Activated CD8-positive, alpha-beta T cell treated with anti-CD3 and anti-CD28 coated beads, Interleukin-2, amount 10 ng/mL, durations not matched to agents 7 days and 5 days (primary cell): ENCODE results near the gene C6orf47. TPM values are rescaled to one million over a fixed set of nuclear protein-coding genes. Genes with fewer than 3 reads are reported as not detected.

Experiments used
- ATAC-seq: fragments of 150-1000 bp; cut with Tn5 transposase; one replicate; pipeline ENCODE4 v1.10.0; 2021; ENCODE audit warnings: moderate library complexity
- CTCF ChIA-PET: fragments of 350-600 bp; sonication (Branson Sonifier 250); formaldehyde crosslinking; loops from one replicate; lab custom pipeline; 2021; ENCODE audit warnings: antibody characterized with exemption; lab: Charles Lee
- POLR2A ChIA-PET: fragments of 350-600 bp; sonication (Branson Sonifier 250); formaldehyde crosslinking; loops from one replicate; lab custom pipeline; 2021; ENCODE audit warnings: antibody characterized with exemption; lab: Charles Lee
- DNase-seq: peaks from one replicate; pipeline ENCODE4 v3.0.0-alpha.2; 2020
- H3K27ac Mint-ChIP-seq: one replicate; pipeline ENCODE4 v1.8.0; 2021; ENCODE audit warnings: mild to moderate bottlenecking, mixed read lengths
- H3K27me3 Mint-ChIP-seq: one replicate; pipeline ENCODE4 v1.8.0; 2021; ENCODE audit warnings: low read depth, mixed read lengths
- H3K36me3 Mint-ChIP-seq: one replicate; pipeline ENCODE4 v1.8.0; 2021; ENCODE audit warnings: low read depth, mixed read lengths
- H3K4me1 Mint-ChIP-seq: one replicate; pipeline ENCODE4 v1.8.0; 2021; ENCODE audit warnings: low read depth, mixed read lengths
- H3K4me3 Mint-ChIP-seq: one replicate; pipeline ENCODE4 v1.8.0; 2021; ENCODE audit warnings: mild to moderate bottlenecking, mixed read lengths
- H3K9me3 Mint-ChIP-seq: one replicate; pipeline ENCODE4 v1.8.0; 2022; ENCODE audit warnings: mixed read lengths; ENCODE audit not compliant: insufficient read depth
- total RNA-seq, 2 experiments: library from RNA; stranded (reverse); gene quantifications; one replicate each; pipeline ENCODE4 v1.2.3, GENCODE V29; 2021

The C6orf47 gene
- total RNA-seq, 2 experiments from 2014 or later, result 22.5 to 23.8 TPM

DNA sequence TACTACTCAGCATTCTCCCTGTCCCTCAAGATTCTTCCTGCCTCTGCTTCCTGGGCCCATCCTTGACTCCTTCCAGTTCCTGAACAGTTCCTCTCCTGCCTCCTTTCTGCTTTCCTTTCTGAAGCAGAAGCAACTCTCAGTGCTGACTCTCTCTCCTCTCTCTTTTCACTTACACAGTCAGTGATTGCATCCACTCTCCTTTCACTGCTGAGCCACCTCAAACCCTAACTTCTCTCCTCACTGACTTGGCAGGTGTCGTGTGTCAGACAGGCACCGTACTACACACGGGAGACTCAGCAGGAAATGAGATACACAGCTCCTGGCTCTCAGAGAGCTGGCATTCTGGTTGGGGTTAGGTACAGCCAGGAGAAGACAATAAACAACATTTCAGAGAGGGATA lies 37.0 kb upstream of the C6orf47 start:
- H3K27me3 Mint-ChIP-seq, result no peaks in the 10 kb centered on the region
- ChIA-PET CTCF (interaction anchor here (1.0 kb wide), 1 partner anchor 32 kb away, joined by 3 read pairs; no protein-coding TSS in a partner anchor), POLR2A (no interaction called here)
- H3K9me3 Mint-ChIP-seq, result no peaks in the 10 kb centered on the region
- no peak for ATAC-seq
- H3K4me3 Mint-ChIP-seq, result no peak overlapping the region
- no peak for DNase-seq
- peaks cover 19% of the 10 kb centered on the region for H3K4me1 Mint-ChIP-seq
- peaks cover 47% of the 10 kb centered on the region for H3K36me3 Mint-ChIP-seq
- H3K27ac Mint-ChIP-seq, result peak overlapping the region; percentile 31

DNA sequence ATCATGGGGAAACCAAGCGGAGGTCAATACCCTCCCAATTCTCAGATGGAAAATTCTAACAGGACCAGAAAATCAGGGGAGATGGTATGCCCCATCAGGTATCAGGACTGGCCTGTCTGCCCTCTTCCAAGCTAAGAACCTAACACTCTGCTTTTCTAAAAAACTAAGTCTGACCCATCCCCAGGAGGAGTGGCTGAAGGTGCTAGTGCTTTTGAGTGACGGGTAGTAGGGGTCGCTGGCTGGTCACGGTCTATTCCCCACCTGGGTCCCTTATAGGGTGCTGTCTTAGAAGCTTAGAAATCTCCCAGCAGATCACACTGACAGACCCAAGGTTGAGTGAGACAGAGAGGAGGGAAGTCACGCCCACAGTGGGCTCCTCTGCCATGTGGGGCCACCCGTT lies 33.0 kb upstream of the C6orf47 start:
- peaks cover 10% of the 10 kb centered on the region for H3K4me1 Mint-ChIP-seq
- POLR2A ChIA-PET, result interaction anchor here (0.7 to 2.1 kb wide), 3 partner anchors 25 to 46 kb away, joined by 3 to 7 read pairs (median 5); partner anchors contain the start of genes GPANK1 and MSH5
- CTCF ChIA-PET, result interaction anchor here (1.5 to 3.5 kb wide), 3 partner anchors 10 to 137 kb away, joined by 3 to 7 read pairs (median 5); partner anchors contain the start of gene ABHD16A
- no peak overlapping the region for H3K27ac Mint-ChIP-seq
- DNase-seq, result no peak
- peaks cover 48% of the 10 kb centered on the region for H3K36me3 Mint-ChIP-seq
- H3K9me3 Mint-ChIP-seq, result no peaks in the 10 kb centered on the region
- no peaks in the 10 kb centered on the region for H3K27me3 Mint-ChIP-seq
- H3K4me3 Mint-ChIP-seq, result no peak overlapping the region
- ATAC-seq, result no peak

- H3K36me3 Mint-ChIP-seq, result peaks cover 47% of the 10 kb centered on the region
- CTCF ChIA-PET, result interaction anchor here (1.5 to 3.5 kb wide), 2 partner anchors 10 to 77 kb away, joined by 3 to 7 read pairs; partner anchors contain the start of gene ABHD16A
- H3K9me3 Mint-ChIP-seq, result no peaks in the 10 kb centered on the region
- ATAC-seq (no peak), DNase-seq (no peak)
- H3K27ac Mint-ChIP-seq, result no peak overlapping the region
- no peaks in the 10 kb centered on the region for H3K27me3 Mint-ChIP-seq
- H3K4me1 Mint-ChIP-seq, result peaks cover 10% of the 10 kb centered on the region
- H3K4me3 Mint-ChIP-seq, result no peak overlapping the region
- POLR2A ChIA-PET, result no interaction called here
Observed at GRCh38 chr6:31692886-31693285, 32.3 kb upstream of the C6orf47 start.

DNA sequence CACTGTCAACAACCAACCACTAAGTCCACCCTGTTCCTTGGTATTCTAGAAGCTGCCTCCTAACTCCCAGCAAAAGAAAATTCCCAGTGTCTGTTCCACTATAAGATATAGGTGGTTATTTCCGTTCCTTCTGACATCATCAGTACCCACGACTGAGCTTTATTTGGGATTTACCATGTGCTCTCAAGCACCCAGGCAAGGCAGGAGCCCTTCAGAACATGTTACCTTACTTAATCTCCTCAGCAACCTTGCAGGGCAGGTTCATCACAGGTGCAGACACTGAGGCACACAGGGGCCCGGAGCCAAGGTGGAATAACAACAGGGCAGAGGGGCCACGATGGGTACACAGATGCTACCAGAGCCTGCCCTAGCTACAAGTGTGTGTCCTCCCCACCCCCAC lies 31.8 kb upstream of the C6orf47 start:
- no peak overlapping the region for H3K27ac Mint-ChIP-seq
- no peaks in the 10 kb centered on the region for H3K9me3 Mint-ChIP-seq
- CTCF ChIA-PET, result interaction anchor here (1.5 to 3.5 kb wide), 2 partner anchors 11 to 77 kb away, joined by 3 to 7 read pairs; partner anchors contain the start of gene ABHD16A
- ATAC-seq (no peak), DNase-seq (no peak)
- POLR2A ChIA-PET, result no interaction called here
- peaks cover 46% of the 10 kb centered on the region for H3K36me3 Mint-ChIP-seq
- H3K4me3 Mint-ChIP-seq, result no peak overlapping the region
- H3K4me1 Mint-ChIP-seq, result peaks cover 5% of the 10 kb centered on the region
- no peaks in the 10 kb centered on the region for H3K27me3 Mint-ChIP-seq

DNA sequence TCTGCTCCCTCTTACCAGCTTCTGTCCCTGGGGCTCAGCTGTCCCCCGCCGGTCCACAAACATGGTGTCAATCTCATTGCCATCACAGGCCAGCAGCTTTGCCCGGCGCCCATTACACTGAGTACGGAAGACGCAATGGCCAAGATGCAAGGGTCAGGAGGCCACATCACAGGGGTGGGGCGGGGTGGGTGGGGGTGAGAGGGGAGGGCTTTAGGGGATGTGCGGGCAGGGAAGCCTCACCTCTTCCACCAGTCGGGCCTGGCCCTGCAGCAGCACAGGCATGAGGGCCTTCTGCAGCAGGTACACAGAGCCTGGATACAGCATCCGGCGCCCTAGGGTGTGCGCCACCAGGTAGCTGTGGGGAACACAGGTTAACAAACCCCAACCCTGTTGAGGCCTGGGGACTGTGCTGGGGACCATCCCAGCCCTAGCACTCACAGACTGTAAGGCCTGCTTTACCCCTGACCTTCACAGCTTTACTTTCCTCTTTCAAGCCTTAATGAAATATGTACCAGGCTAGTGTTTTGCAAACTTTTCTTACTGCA lies 31.1 kb upstream of the C6orf47 start:
- no peak overlapping the region for H3K27ac Mint-ChIP-seq
- peaks cover 41% of the 10 kb centered on the region for H3K36me3 Mint-ChIP-seq
- H3K4me3 Mint-ChIP-seq, result no peak overlapping the region
- ChIA-PET POLR2A (interaction anchor here (0.9 to 1.1 kb wide), 2 partner anchors 33 to 268 kb away, joined by 3 to 6 read pairs; partner anchors contain the start of gene SKIC2), CTCF (interaction anchor here (1.9 kb wide), 1 partner anchor 12 kb away, joined by 9 read pairs; the partner anchor contains the start of gene ABHD16A)
- peaks cover 4% of the 10 kb centered on the region for H3K4me1 Mint-ChIP-seq
- no peaks in the 10 kb centered on the region for H3K27me3 Mint-ChIP-seq
- DNase-seq (no peak), ATAC-seq (no peak)
- no peaks in the 10 kb centered on the region for H3K9me3 Mint-ChIP-seq

GRCh38 chr6:31691078-31691463 lies 30.5 kb upstream of the C6orf47 start:
- no peak overlapping the region for H3K4me3 Mint-ChIP-seq
- DNase-seq, result no peak
- no peaks in the 10 kb centered on the region for H3K27me3 Mint-ChIP-seq
- ATAC-seq, result no peak
- H3K36me3 Mint-ChIP-seq, result peaks cover 41% of the 10 kb centered on the region
- ChIA-PET POLR2A (interaction anchor here (0.9 to 1.3 kb wide), 4 partner anchors 12 to 268 kb away, joined by 3 to 6 read pairs (median 4); partner anchors contain the start of genes ABHD16A and SKIC2), CTCF (interaction anchor here (1.1 to 1.9 kb wide), 3 partner anchors 12 to 21 kb away, joined by 3 to 9 read pairs (median 7); partner anchors contain the start of genes ABHD16A and LY6G5B)
- no peaks in the 10 kb centered on the region for H3K9me3 Mint-ChIP-seq
- no peak overlapping the region for H3K27ac Mint-ChIP-seq
- H3K4me1 Mint-ChIP-seq, result peaks cover 4% of the 10 kb centered on the region

DNA sequence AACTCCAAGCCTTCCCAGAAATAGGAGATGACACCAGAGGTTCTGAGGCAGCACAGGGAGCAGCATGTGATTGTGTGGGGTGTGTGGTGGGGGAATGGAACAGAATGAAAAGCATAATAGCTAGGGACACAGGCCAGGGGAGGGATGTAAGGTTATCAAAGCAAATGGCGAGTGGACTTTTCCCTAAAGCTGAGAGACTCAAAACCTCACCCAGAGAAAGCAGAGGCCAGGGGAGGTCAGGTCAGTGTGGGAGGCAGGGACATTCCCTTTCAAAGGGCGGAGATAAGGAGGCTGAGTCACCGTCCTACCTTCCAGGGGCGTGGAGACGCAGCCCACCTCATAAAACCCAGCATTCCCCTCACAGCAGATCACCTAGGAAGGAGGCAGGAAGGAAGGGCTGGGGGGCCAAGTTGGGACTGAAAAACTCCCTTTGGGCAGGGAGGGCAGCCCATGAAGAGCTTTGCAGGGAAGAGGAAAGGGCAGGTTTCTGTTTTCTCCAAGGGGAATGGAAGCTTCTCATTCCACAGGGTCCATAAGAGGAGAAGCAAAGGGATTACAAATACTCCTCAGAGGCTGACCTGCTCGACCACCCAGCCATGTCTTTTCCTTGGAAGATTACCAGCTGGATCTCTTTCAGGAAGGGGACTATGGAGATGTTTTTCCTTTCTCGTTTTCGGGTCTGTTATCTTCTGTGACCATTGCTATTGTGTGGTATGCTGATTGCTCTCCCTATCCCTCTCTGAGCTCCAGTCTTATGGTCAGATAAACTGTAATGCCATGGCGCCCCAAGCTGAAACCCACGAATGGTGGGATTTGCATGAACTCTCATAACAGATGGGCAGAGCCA lies 29.9 kb upstream of the C6orf47 start:
- DNase-seq, result no peak
- Mint-ChIP-seq H3K36me3 (peaks cover 44% of the 10 kb centered on the region), H3K4me3 (no peak overlapping the region), H3K9me3 (no peaks in the 10 kb centered on the region), H3K4me1 (peaks cover 4% of the 10 kb centered on the region), H3K27ac (no peak overlapping the region), H3K27me3 (no peaks in the 10 kb centered on the region)
- ChIA-PET CTCF (interaction anchor here (0.5 to 1.9 kb wide), 8 partner anchors 9 to 92 kb away, joined by 3 to 9 read pairs (median 3); partner anchors contain the start of genes ABHD16A, LY6G5B and LY6G5C), POLR2A (interaction anchor here (0.9 to 1.3 kb wide), 3 partner anchors 13 to 47 kb away, joined by 3 to 4 read pairs (median 3); partner anchors contain the start of gene ABHD16A)
- ATAC-seq, result no peak

DNA sequence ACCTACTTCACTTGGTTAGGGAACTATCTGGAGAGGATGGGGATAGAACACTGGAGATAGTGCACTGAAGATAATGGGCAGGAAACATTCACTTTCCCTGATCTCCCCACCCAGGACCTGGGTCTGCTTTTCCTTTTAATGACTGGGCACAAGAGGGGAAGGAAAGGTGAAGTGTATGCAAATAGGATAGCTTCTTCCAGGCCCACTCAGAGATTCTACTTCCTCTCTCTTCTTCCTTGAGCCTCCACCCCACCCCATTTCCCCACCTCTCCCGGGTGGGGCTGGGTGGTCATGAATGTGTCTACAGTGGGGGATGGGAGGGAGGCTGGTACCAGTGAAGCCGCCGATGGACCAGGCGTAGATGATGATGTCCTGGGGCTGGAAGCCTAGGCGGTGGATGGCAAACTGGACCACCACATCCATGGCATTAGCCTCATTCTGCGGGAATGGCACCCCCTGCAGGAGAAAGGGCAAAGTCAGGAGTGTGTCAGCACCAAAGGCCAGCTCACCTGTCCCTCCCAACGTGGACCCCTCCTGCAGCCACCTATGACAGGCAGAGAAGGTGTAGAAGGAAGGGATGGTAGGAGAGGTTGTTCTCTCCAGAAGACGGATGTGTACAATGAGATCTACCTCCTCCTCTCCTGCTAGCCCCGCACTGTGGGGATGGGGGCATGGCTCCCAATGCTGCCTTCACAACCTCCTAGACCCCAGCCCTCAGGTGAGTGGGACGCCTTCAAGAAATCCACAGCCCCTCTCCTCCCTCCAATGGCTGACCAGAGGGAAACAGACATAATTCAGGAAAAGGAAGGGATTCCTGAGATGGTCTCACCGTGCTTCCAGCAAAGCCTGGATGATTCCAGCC lies 28.9 kb upstream of the C6orf47 start:
- Mint-ChIP-seq H3K4me3 (no peak overlapping the region), H3K36me3 (peaks cover 40% of the 10 kb centered on the region), H3K27ac (no peak overlapping the region), H3K9me3 (no peaks in the 10 kb centered on the region), H3K27me3 (no peaks in the 10 kb centered on the region), H3K4me1 (peaks cover 4% of the 10 kb centered on the region)
- CTCF ChIA-PET, result interaction anchor here (0.5 to 1.6 kb wide), 7 partner anchors 8 to 91 kb away, joined by 3 to 7 read pairs (median 3); partner anchors contain the start of gene LY6G5C
- DNase-seq (no peak), ATAC-seq (no peak)
- POLR2A ChIA-PET, result no interaction called here

DNA sequence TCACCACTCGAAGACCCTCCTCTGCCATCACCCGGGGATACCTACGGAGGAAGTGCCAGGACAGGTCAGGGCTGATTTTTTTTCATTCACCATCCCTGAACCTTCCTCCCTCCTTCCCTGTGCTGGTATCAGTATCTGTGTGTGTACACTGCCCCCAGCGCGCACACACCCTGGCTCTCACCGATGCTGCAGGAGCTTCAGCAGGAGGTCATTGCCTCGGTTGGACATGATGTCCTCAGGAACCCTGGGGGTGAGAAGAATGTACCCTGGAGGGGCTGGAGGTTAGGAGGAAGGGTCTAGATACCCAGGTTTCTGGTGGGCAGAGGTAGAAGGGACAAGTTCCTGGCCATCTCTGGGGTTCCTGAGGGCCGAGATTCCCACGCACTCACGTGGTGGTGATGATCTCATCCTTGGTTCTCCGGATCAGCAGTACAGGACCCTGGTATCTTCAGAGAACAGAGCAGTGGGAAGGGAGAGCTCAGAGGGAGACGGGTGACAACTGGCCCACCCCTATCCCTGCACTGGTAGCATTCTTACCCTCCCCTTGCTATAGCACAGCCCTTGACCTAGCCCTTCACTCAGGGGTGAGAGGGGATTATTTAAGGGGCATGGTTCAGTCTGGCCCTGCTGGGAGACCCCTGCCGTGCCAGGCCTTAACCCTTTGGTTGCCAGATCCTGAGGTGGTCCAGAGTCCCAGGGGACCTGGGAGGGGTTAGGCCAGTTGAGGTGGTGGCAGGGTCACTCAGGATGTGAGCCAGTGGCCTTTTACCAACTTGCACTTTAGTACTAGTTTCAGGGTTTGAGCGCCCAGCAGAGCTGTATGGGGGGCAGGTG lies 27.5 kb upstream of the C6orf47 start:
- Mint-ChIP-seq H3K4me1 (peaks cover 4% of the 10 kb centered on the region), H3K4me3 (no peak overlapping the region), H3K9me3 (no peaks in the 10 kb centered on the region), H3K27me3 (no peaks in the 10 kb centered on the region), H3K27ac (no peak overlapping the region), H3K36me3 (peaks cover 40% of the 10 kb centered on the region)
- ATAC-seq (no peak), DNase-seq (no peak)
- POLR2A ChIA-PET, result no interaction called here
- CTCF ChIA-PET, result interaction anchor here (1.1 kb wide), 1 partner anchor 82 kb away, joined by 3 read pairs; no protein-coding TSS in a partner anchor

- Mint-ChIP-seq H3K27me3 (no peaks in the 10 kb centered on the region), H3K4me3 (no peak overlapping the region), H3K9me3 (no peaks in the 10 kb centered on the region), H3K4me1 (peaks cover 4% of the 10 kb centered on the region), H3K27ac (no peak overlapping the region), H3K36me3 (peaks cover 36% of the 10 kb centered on the region)
- CTCF ChIA-PET, result no interaction called here
- ATAC-seq, result no peak
- DNase-seq, result no peak
- POLR2A ChIA-PET, result no interaction called here
Observed at GRCh38 chr6:31687321-31687720, 26.7 kb upstream of the C6orf47 start.
